ENCODE data around the gene C16orf86.

Gene C16orf86

DNA sequence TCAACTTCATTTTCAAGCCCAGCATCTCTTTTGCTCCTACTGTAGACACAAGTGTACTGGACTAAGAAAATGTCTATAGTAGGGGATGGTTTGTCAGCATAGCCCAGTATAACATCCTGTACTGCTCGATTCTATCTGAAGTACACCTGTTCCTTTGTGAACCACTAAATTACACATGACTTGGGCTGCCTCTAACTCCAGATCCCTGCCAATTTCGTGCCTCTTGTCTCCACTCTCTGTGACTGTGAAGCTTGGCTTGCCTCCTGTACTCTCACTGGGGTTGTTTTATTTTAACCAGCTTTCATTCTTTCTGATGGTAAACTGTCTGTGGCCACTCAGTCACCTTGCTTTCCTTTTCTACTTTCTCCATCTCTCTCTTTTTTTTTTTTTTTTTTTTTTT lies 28.0 kb downstream of the C16orf86 start:
- no peak for DNase-seq (ENCODE audit: low read depth in 2 of 2)

- no peak for DNase-seq (ENCODE audit: low read depth in 2 of 2)
Observed at GRCh38 chr16:67697422-67698185, 31.0 kb downstream of the C16orf86 start.

DNA sequence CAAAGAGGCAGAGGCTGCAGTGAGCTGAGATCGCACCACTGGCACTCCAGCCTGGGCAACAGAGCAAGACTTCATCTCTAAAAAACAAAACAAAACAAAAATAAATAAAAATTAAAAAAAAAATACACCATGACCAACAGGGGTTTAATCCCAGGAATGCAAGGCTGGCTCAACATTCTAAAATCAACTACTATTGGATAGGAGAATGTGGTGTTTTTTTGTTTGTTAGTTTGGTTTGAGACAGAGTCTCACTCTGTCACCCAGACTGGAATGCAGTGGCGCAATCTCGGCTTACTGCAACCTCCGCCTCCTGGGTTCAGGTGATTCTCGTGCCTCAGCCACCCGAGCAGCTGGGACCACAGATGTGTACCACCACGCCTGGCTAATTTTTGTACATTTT lies 32.7 kb downstream of the C16orf86 start:
- DNase-seq (ENCODE audit: low read depth in 2 of 2) = no peak

GRCh38 chr16:67701420-67701819 lies 34.8 kb downstream of the C16orf86 start:
- DNase-seq (ENCODE audit: low read depth in 2 of 2) = no peak

- no peak for DNase-seq (ENCODE audit: low read depth in 2 of 2)
Observed at GRCh38 chr16:67702130-67702529, 35.5 kb downstream of the C16orf86 start.

DNA sequence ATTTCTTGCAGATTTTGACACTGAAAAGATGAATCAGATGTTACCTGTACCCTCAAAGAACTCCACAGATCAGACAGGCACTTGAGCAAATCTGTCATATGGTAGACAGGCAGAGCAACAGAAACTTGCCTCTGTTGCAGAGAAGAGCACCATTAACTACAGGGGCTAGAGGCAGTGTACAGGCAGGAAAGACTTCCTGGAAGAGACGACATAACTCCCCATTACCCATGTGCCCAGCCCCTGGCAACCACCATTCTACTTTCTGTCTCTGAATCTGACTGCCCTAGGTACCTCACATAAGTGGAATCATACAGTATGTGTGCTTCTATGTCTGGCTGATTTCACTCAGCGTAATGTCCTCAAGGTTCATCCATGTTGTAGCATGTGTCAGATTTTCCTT lies 37.0 kb downstream of the C16orf86 start:
- no peak for DNase-seq (ENCODE audit: low read depth in 2 of 2)

DNA sequence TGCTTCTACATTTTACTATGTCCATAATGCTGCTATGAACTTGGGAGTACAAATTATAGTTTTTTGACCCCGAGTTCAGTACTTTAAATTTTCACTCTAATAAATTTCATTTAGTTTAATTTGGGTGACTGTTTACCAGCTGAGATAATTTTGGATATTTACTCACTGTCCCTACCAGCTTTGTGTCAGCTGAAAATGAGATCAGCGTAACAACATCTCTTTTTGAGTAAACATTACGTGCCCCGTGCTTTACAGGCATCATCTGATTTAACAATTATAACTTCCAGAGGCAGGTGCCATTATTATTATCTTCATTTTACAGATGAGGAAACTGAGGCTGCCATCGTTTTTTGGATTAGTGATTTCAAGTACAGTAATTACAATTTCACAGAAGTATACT lies 37.5 kb downstream of the C16orf86 start:
- no peak for DNase-seq (ENCODE audit: low read depth in 2 of 2)

DNA sequence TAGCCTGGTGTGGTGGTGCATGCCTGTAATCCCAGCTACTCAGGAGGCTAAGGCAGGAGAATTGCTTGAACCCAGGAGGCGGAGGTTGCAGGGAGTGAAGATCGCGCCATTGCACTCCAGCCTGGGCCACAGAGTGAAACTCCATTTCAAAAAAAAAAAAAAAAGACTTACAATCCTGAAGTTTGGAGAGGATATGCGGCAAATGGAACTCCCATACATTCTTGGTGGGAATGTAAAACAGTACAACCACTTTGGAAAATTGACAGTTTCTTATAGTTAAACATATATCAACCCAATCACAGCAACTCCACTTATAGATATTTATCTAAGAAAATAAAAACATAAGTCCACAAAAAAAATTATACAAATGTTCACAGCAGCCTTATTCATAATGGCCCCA lies 40.6 kb downstream of the C16orf86 start:
- DNase-seq (ENCODE audit: low read depth in 2 of 2) = no peak

DNA sequence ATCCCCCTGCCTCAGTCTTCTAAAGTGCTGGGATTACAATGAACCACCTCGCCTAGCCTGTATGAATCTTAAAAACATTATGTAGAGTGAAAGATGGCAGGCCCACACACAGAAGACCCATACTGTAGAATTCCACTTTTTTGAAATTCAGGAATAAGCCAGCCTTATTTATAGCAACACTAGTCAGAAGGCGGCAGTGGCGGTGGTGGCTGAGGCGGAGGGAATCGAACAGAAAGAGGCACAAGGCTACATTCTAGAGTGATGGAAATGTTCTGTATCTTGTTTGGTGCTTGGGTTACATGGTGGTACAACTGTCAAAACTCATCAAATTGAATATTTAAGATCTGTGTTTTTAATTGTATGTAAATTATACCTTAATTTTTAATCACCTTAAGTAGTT lies 41.2 kb downstream of the C16orf86 start:
- no peak for DNase-seq (ENCODE audit: low read depth in 2 of 2)

DNA sequence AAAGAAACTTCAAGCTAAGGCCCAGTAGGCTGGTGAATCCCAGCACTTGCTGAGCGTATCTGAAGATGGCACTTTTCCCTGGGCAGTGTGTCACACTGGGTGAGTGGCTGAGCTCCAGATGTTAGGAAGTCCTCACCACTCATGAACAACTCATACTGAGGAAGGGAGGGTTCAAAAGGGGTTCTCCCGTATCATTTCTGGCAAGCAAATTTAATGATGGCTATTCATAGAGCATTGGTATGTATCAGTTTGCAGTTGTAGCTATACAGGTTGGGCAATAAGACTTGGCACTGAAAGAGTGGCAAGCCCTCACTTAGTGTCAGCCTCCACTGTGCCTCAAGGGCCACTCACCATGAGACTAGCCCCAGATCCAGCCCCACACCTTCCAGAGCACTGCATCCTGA lies 41.8 kb downstream of the C16orf86 start:
- no peak for DNase-seq (ENCODE audit: low read depth in 2 of 2)

- DNase-seq (ENCODE audit: low read depth in 2 of 2) = no peak
Observed at GRCh38 chr16:67709050-67709449, 42.4 kb downstream of the C16orf86 start.

DNA sequence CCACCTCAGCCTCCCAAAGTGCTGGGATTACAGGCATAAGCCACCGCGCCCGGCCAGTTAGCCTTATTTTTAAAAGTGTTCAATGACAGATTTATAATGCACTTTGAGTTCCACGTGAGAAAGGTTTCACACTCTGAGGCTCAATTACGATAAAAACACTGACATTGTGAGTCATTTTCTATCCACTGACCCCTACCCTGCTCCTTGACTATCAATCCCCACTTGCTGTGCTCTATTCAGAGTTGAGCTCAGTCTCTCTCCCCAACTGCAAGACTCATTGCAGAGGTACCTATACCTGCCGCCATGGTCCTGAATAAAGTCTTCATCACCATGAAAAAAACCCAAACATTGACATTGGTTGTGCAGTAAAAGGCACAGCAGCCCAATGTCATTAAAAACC lies 44.0 kb downstream of the C16orf86 start:
- no peak for DNase-seq (ENCODE audit: low read depth in 2 of 2)

GRCh38 chr16:67713647-67714273 lies 47.1 kb downstream of the C16orf86 start:
- DNase-seq (ENCODE audit: low read depth in 2 of 2) = no peak

- DNase-seq (ENCODE audit: low read depth in 2 of 2) = no peak
Observed at GRCh38 chr16:67714522-67714921, 47.9 kb downstream of the C16orf86 start.

DNA sequence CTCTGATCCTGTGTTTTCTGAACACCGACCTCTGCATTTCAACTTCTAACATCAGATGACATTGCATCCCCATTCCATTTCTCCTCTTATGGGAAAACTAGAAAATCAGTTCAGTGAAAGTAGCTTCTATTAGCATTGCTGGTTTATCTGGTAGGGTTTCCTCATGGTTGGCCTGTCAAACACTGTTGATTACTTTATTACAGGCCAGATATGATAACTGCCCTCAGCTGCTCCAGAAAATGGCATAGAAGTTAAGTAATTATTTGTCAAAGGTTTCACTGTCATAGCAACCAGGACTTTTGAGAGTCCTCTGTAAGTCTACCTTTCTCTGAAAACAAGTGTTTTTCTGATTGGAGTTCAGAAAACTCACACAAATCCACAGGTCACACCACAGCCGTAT lies 49.5 kb downstream of the C16orf86 start:
- DNase-seq (ENCODE audit: low read depth in 2 of 2) = no peak
